Gastroesophageal sphincter (tissue), 4 donors: ENCODE results near the gene MTRF1. TPM values are rescaled to one million over a fixed set of nuclear protein-coding genes. Genes with fewer than 3 reads are reported as not detected.

Experiments used
- ATAC-seq: fragments of 150-250 bp; one replicate; pipeline ENCODE4 v1.9.1; 2016; ENCODE audit warnings: mild to moderate bottlenecking, moderate library complexity
- H3K27ac ChIP-seq, 4 donors: fragments of 200-600 bp; sonication (generic) in 3 of 4; 1 replicate in 3 of 4; 2 replicates in 1 of 4; pipeline ENCODE4 v1.5.1; 2016 to 2019
- H3K27me3 ChIP-seq: fragments of 200-600 bp; sonication (generic); one replicate; pipeline ENCODE4 v1.5.1; 2019
- H3K36me3 ChIP-seq, 2 donors: fragments of 200-600 bp; sonication (generic); one replicate each; pipeline ENCODE4 v1.5.1; 2019; ENCODE audit warnings: control low read depth in 1 of 2
- H3K4me1 ChIP-seq, 3 donors: fragments of 200-600 bp; sonication (generic); 1 replicate in 2 of 3; 2 replicates in 1 of 3; pipeline ENCODE4 v1.5.1; 2016 to 2019; ENCODE audit warnings: control low read depth in 2 of 3
- H3K4me3 ChIP-seq, 2 donors: fragments of 200-600 bp; sonication (generic); one replicate each; pipeline ENCODE4 v1.5.1; 2019; ENCODE audit warnings: mild to moderate bottlenecking in 1 of 2, moderate library complexity in 1 of 2
- H3K9me3 ChIP-seq, 3 donors: fragments of 200-600 bp; sonication (generic); one replicate each; pipeline ENCODE4 v1.5.1; 2017 to 2019; ENCODE audit warnings: control low read depth in 2 of 3
- CTCF ChIP-seq, 4 experiments: fragments of 200-600 bp in 2 of 4; fragments of 450-650 bp in 2 of 4; sonication (generic) in 1 of 4; IDR thresholded peaks; one replicate each; pipeline ENCODE4 v1.5.1; 2017 to 2019; ENCODE audit warnings: antibody characterized with exemption in 4 of 4, mild to moderate bottlenecking in 2 of 4, moderate library complexity in 2 of 4
- EP300 ChIP-seq: sonication (generic); formaldehyde crosslinking; IDR thresholded peaks from one replicate; pipeline ENCODE4 v1.6.1; 2017; ENCODE audit warnings: antibody characterized with exemption, mild to moderate bottlenecking
- POLR2A ChIP-seq, 2 donors: fragments of 450-650 bp; IDR thresholded peaks; one replicate each; pipeline ENCODE4 v1.6.1; 2017; ENCODE audit warnings: antibody characterized with exemption in 2 of 2, mild to moderate bottlenecking in 2 of 2, moderate library complexity in 1 of 2
- POLR2AphosphoS5 ChIP-seq: sonication (generic); formaldehyde crosslinking; IDR thresholded peaks from one replicate; pipeline ENCODE4 v1.6.1; 2017; ENCODE audit warnings: antibody characterized with exemption
- WGBS, 2 donors: methylation state at CpG; one replicate each; pipeline ENCODE4 v1.1.5; 2018; ENCODE audit warnings: low coverage in 1 of 2; 5-methylcytosine and 5-hydroxymethylcytosine counted together
- total RNA-seq, 4 donors: library from RNA; depleted of rRNA; stranded (reverse); fragments of >200 nt; gene quantifications; one replicate each; pipeline ENCODE4 v1.1.0, GENCODE V29; 2016

The MTRF1 gene
- total RNA-seq, 4 donors from 2014 or later: 7.3 to 14.4 (median 10.2) TPM

GRCh38 chr13:41244556-41244955 lies 18.8 kb downstream of the MTRF1 start:
- Histone ChIP-seq H3K27me3 (no peaks in the 10 kb centered on the region), H3K4me3 (no peak overlapping the region), H3K4me1 (peaks cover 0 to 27% (median 0%) of the 10 kb centered on the region in 3 donors), H3K9me3 (no peaks in the 10 kb centered on the region), H3K27ac (peak overlapping the region in 2 of 4 donors; percentile 16 to 23), H3K36me3 (peaks cover 0 to 28% of the 10 kb centered on the region in 2 donors)
- no peak for ATAC-seq
- 71 to 100% methylated on average over 1 to 3 of the region's 3 CpGs for WGBS, 2 donors
- no peak for TF ChIP-seq CTCF (IDR thresholded peaks at IDR 0.05)
- no peak for TF ChIP-seq POLR2AphosphoS5

GRCh38 chr13:41241626-41242025 lies 21.8 kb downstream of the MTRF1 start:
- ATAC-seq: no peak
- no peak overlapping the region for H3K4me3 ChIP-seq
- peaks cover 0 to 27% (median 0%) of the 10 kb centered on the region in 3 donors for H3K4me1 ChIP-seq
- TF ChIP-seq POLR2AphosphoS5 (no peak), POLR2A (IDR thresholded peaks at IDR 0.05) (no peak)
- H3K9me3 ChIP-seq: no peaks in the 10 kb centered on the region
- 68% methylated on average over 4 of the region's 4 CpGs; no CpG with 5 or more reads in 1 of the 2 donors for WGBS, 2 donors
- no peak overlapping the region for H3K27ac ChIP-seq
- H3K27me3 ChIP-seq: no peaks in the 10 kb centered on the region
- H3K36me3 ChIP-seq: peaks cover 0 to 29% of the 10 kb centered on the region in 2 donors

- Histone ChIP-seq H3K4me1 (no peaks in the 10 kb centered on the region), H3K36me3 (peaks cover 0 to 60% of the 10 kb centered on the region in 2 donors), H3K4me3 (no peak overlapping the region), H3K9me3 (no peaks in the 10 kb centered on the region), H3K27ac (no peak overlapping the region), H3K27me3 (no peaks in the 10 kb centered on the region)
- no peak for TF ChIP-seq CTCF (IDR thresholded peaks at IDR 0.05)
- 73 to 89% methylated on average over 1 of the region's 1 CpG for WGBS, 2 donors
- ATAC-seq: no peak
Observed at GRCh38 chr13:41236369-41236768, 27.0 kb downstream of the MTRF1 start.

- WGBS, 2 donors: 63 to 80% methylated on average over 4 of the region's 4 CpGs
- peaks cover 0 to 65% of the 10 kb centered on the region in 2 donors for H3K36me3 ChIP-seq
- H3K4me1 ChIP-seq: no peaks in the 10 kb centered on the region
- H3K4me3 ChIP-seq: no peak overlapping the region
- no peak overlapping the region for H3K27ac ChIP-seq
- no peaks in the 10 kb centered on the region for H3K27me3 ChIP-seq
- no peak for ATAC-seq
- H3K9me3 ChIP-seq: no peaks in the 10 kb centered on the region
- TF ChIP-seq POLR2A (IDR thresholded peaks at IDR 0.05): no peak
- TF ChIP-seq POLR2AphosphoS5: no peak
- no peak for TF ChIP-seq CTCF (IDR thresholded peaks at IDR 0.05)
- TF ChIP-seq EP300: no peak
Observed at GRCh38 chr13:41232578-41233480, 30.5 kb downstream of the MTRF1 start.

- Histone ChIP-seq H3K36me3 (peaks cover 0 to 71% of the 10 kb centered on the region in 2 donors), H3K27ac (no peak overlapping the region), H3K4me1 (no peaks in the 10 kb centered on the region), H3K9me3 (no peaks in the 10 kb centered on the region), H3K4me3 (no peak overlapping the region), H3K27me3 (no peaks in the 10 kb centered on the region)
- ATAC-seq: no peak
- TF ChIP-seq EP300: no peak
- TF ChIP-seq POLR2A (IDR thresholded peaks at IDR 0.05): no peak
- no peak for TF ChIP-seq CTCF (IDR thresholded peaks at IDR 0.05)
- WGBS, 2 donors: 60 to 90% methylated on average over 1 to 3 of the region's 3 CpGs
Observed at GRCh38 chr13:41231786-41232185, 31.6 kb downstream of the MTRF1 start.
